ENCODE measurements around the gene GIMAP7. TPM values are rescaled to one million over a fixed set of nuclear protein-coding genes. Genes with fewer than 3 reads are reported as not detected.

Gene GIMAP7
- total RNA-seq, 1 experiment from 2014 or later = not detected

- DNase-seq (ENCODE audit: low spot score) = no peak
- in situ Hi-C loops (cut with HindIII; ENCODE audit: low sequenced_read_pairs) = no loop called here
Observed at GRCh38 chr7:150567169-150567568, 52.5 kb downstream of the GIMAP7 start, which contains the start of gene GIMAP4. GIMAP4 (plus strand) TSS chr7:150567390; CDS start chr7:150569902, 2,512 bp downstream.

- DNase-seq (ENCODE audit: low spot score) = no peak
- in situ Hi-C loops (cut with HindIII; ENCODE audit: low sequenced_read_pairs) = no loop called here
Observed at GRCh38 chr7:150567871-150568301, 53.2 kb downstream of the GIMAP7 start.

GRCh38 chr7:150568714-150569113 is 54.0 kb downstream of the GIMAP7 start:
- in situ Hi-C loops (cut with HindIII; ENCODE audit: low sequenced_read_pairs) = no loop called here
- no peak for DNase-seq (ENCODE audit: low spot score)

- DNase-seq (ENCODE audit: low spot score) = no peak
- in situ Hi-C loops (cut with HindIII; ENCODE audit: low sequenced_read_pairs) = no loop called here
Observed at GRCh38 chr7:150569245-150569955, 54.7 kb downstream of the GIMAP7 start.

Other genes starting within 250 kb of the GIMAP7 start
- gene LRRC61, start 191.5 kb upstream of the GIMAP7 start, total RNA-seq (2014; rRNA removed; shearing (Covaris generic)) = 3.3 TPM in 1 of 2 replicates, not detected in the other
- gene ACTR3C, start 191.3 kb upstream of the GIMAP7 start, total RNA-seq (2014; rRNA removed; shearing (Covaris generic)) = 0.68 and 0.98 TPM in 2 replicates
- 5.0 and 5.9 TPM in 2 replicates for gene RARRES2, start 173.2 kb upstream of the GIMAP7 start, total RNA-seq (2014; rRNA removed; shearing (Covaris generic))
- gene REPIN1, start 146.1 kb upstream of the GIMAP7 start, total RNA-seq (2014; rRNA removed; shearing (Covaris generic)) = 266 and 278 TPM in 2 replicates
- gene ZNF775, start 135.5 kb upstream of the GIMAP7 start, total RNA-seq (2014; rRNA removed; shearing (Covaris generic)) = 21.0 and 23.4 TPM in 2 replicates
- gene GIMAP8, start 64.2 kb upstream of the GIMAP7 start, total RNA-seq (2014; rRNA removed; shearing (Covaris generic)) = not detected in 2 replicates
- gene GIMAP4, start 52.5 kb downstream of the GIMAP7 start, total RNA-seq (2014; rRNA removed; shearing (Covaris generic)) = not detected in 2 replicates
- gene GIMAP6, start 117.5 kb downstream of the GIMAP7 start, total RNA-seq (2014; rRNA removed; shearing (Covaris generic)) = not detected in 2 replicates
- gene GIMAP2, start 170.8 kb downstream of the GIMAP7 start, total RNA-seq (2014; rRNA removed; shearing (Covaris generic)) = not detected in 2 replicates
- gene GIMAP1, start 201.7 kb downstream of the GIMAP7 start, total RNA-seq (2014; rRNA removed; shearing (Covaris generic)) = not detected in 2 replicates
- gene GIMAP5, start 222.5 kb downstream of the GIMAP7 start, total RNA-seq (2014; rRNA removed; shearing (Covaris generic)) = not detected in 2 replicates

Data from G401 (cell line).